Lung (tissue), 12 donors: Measurements from ENCODE around the gene CXCR3. TPM values are rescaled to one million over a fixed set of nuclear protein-coding genes. Genes with fewer than 3 reads are reported as not detected.

Experiments
- ATAC-seq: fragments of 200-7000 bp; cut with Tn5 transposase; one replicate; pipeline ENCODE4 v1.9.1; 2020; ENCODE audit warnings: moderate number of reproducible peaks; ENCODE audit not compliant: insufficient read depth, low FRiP score
- DNase-seq, 3 donors: peaks; one replicate each; pipeline ENCODE4 v3.0.0-alpha.2; 2013 to 2017
- H3K27ac ChIP-seq, 2 donors: one replicate each; pipeline ENCODE4 v1.5.1; 2013; ENCODE audit warnings: mild to moderate bottlenecking in 2 of 2, moderate library complexity in 2 of 2, control low read depth in 1 of 2, inconsistent platforms in 1 of 2, low read depth in 1 of 2, low read length in 1 of 2
- H3K27me3 ChIP-seq, 3 donors: one replicate each; pipeline ENCODE4 v1.5.1; 2013; ENCODE audit warnings: low read length in 2 of 3; ENCODE audit not compliant: control insufficient read depth in 3 of 3, insufficient read depth in 3 of 3
- H3K36me3 ChIP-seq, 4 donors: one replicate each; pipeline ENCODE4 v1.5.1; 2013; ENCODE audit warnings: low read length in 4 of 4, mild to moderate bottlenecking in 1 of 4, moderate library complexity in 1 of 4; ENCODE audit not compliant: control insufficient read depth in 4 of 4, insufficient read depth in 4 of 4
- H3K4me1 ChIP-seq, 5 donors: one replicate each; pipeline ENCODE4 v1.5.1; 2013; ENCODE audit warnings: low read length in 5 of 5, mild to moderate bottlenecking in 2 of 5, moderate library complexity in 1 of 5; ENCODE audit not compliant: control insufficient read depth in 5 of 5, insufficient read depth in 5 of 5
- H3K4me3 ChIP-seq: one replicate; pipeline ENCODE4 v1.5.1; 2013; ENCODE audit warnings: mild to moderate bottlenecking, control low read depth, moderate library complexity
- H3K9ac ChIP-seq, 2 donors: one replicate each; pipeline ENCODE4 v1.5.1; 2013; ENCODE audit warnings: low read length in 2 of 2, control low read depth in 1 of 2; ENCODE audit not compliant: insufficient read depth in 1 of 2
- H3K9me3 ChIP-seq, 4 donors: one replicate each; pipeline ENCODE4 v1.5.1; 2013; ENCODE audit warnings: low read length in 3 of 4, mild to moderate bottlenecking in 1 of 4, moderate library complexity in 1 of 4; ENCODE audit not compliant: control insufficient read depth in 4 of 4, insufficient read depth in 3 of 4
- CTCF ChIP-seq: IDR thresholded peaks from 2 replicates; pipeline ENCODE4 v1.5.1; 2012; ENCODE audit warnings: mild to moderate bottlenecking; ENCODE audit errors: control extremely low read depth, extremely low read depth
- WGBS, 2 donors: extraction: QIAGEN DNeasy Blood & Tissue Kit; methylation state at CpG; one replicate each; pipeline ENCODE4 v1.1.7; 2013; 5-methylcytosine and 5-hydroxymethylcytosine counted together
- polyA plus RNA-seq, 2 donors: library from polyadenylated mRNA; stranded (reverse); fragments of 200-250 nt; gene quantifications; one replicate each; pipeline ENCODE4 v1.2.1, GENCODE V29; 2013
- total RNA-seq, 2 donors: library from RNA; depleted of rRNA in 1 of 2; stranded (reverse); fragments of >200 nt in 1 of 2; gene quantifications; one replicate each; pipeline ENCODE4 v1.2.1, GENCODE V29; 2014 to 2021
- donor health status: control.
- donor health status: control.
- donor health status: Bipolar disorder and iron deficiency.
- donor health status: healthy.
- donor health status: DM: yes; HTN: yes; CAD: no.

CXCR3 gene
- total and polyA plus RNA-seq, 4 donors, result 0.40 to 0.87 (median 0.68) TPM

- ATAC-seq (no peak), DNase-seq (no peak)
- TF ChIP-seq CTCF, result no peak
- no peak overlapping the region for H3K27ac ChIP-seq
- peaks cover 0 to 8% (median 5%) of the 10 kb centered on the region in 5 donors for H3K4me1 ChIP-seq
- no peaks in the 10 kb centered on the region for H3K36me3 ChIP-seq
- no peaks in the 10 kb centered on the region for H3K27me3 ChIP-seq
- no peak overlapping the region for H3K4me3 ChIP-seq
- peaks cover 0 to 3% (median 0%) of the 10 kb centered on the region in 4 donors for H3K9me3 ChIP-seq
- no peak overlapping the region for H3K9ac ChIP-seq
- WGBS, 2 donors, result 84 to 90% methylated on average over 12 to 14 of the region's 14 CpGs
Measured at GRCh38 chrX:71627588-71628404, 9.5 kb upstream of the CXCR3 start.

- peaks cover 0 to 10% (median 6%) of the 10 kb centered on the region in 5 donors for H3K4me1 ChIP-seq
- no peaks in the 10 kb centered on the region for H3K27me3 ChIP-seq
- peaks cover 0 to 3% (median 0%) of the 10 kb centered on the region in 4 donors for H3K9me3 ChIP-seq
- H3K9ac ChIP-seq, result no peak overlapping the region
- WGBS, 2 donors, result 65 to 88% methylated on average over 6 of the region's 6 CpGs
- no peak for TF ChIP-seq CTCF
- H3K36me3 ChIP-seq, result no peaks in the 10 kb centered on the region
- no peak overlapping the region for H3K4me3 ChIP-seq
- H3K27ac ChIP-seq, result no peak overlapping the region
- DNase-seq (no peak), ATAC-seq (no peak)
Measured at GRCh38 chrX:71626576-71626975, 8.3 kb upstream of the CXCR3 start.

- Histone ChIP-seq H3K36me3 (no peaks in the 10 kb centered on the region), H3K4me3 (no peak overlapping the region), H3K27me3 (no peaks in the 10 kb centered on the region), H3K9me3 (peaks cover 0 to 3% (median 0%) of the 10 kb centered on the region in 4 donors), H3K9ac (no peak overlapping the region), H3K4me1 (peaks cover 0 to 10% (median 6%) of the 10 kb centered on the region in 5 donors), H3K27ac (no peak overlapping the region)
- ATAC-seq, result no peak
- no peak for DNase-seq
- no peak for TF ChIP-seq CTCF
- WGBS, 2 donors, result 88 to 89% methylated on average over 5 of the region's 5 CpGs
Measured at GRCh38 chrX:71625471-71625870, 7.2 kb upstream of the CXCR3 start.
